Hepatocyte (in vitro differentiated cells): ENCODE results near the gene SLC16A2. TPM values are rescaled to one million over a fixed set of nuclear protein-coding genes. Genes with fewer than 3 reads are reported as not detected.

Source experiments
- DNase-seq: peaks from one replicate; pipeline ENCODE4 v3.0.0-alpha.2; 2016; ENCODE audit warnings: low spot score
- H2AFZ ChIP-seq: fragments of 200-600 bp; sonication (generic); 2 replicates; pipeline ENCODE4 v1.6.0; 2016; ENCODE audit warnings: antibody characterized with exemption, mild to moderate bottlenecking
- H3K27ac ChIP-seq: fragments of 200-600 bp; sonication (generic); 2 replicates; pipeline ENCODE4 v1.5.1; 2016; ENCODE audit warnings: mild to moderate bottlenecking
- H3K27me3 ChIP-seq: fragments of 200-600 bp; sonication (generic); 2 replicates; pipeline ENCODE4 v1.6.1; 2016
- H3K36me3 ChIP-seq: fragments of 200-600 bp; sonication (generic); replicated peaks from 2 replicates; pipeline ENCODE4 v1.5.1; 2016; ENCODE audit warnings: low read depth; ENCODE audit not compliant: insufficient read depth
- H3K4me1 ChIP-seq: fragments of 200-600 bp; sonication (generic); 2 replicates; pipeline ENCODE4 v1.5.1; 2016; ENCODE audit warnings: mild to moderate bottlenecking, moderate library complexity; ENCODE audit not compliant: insufficient read depth
- H3K4me2 ChIP-seq: fragments of 200-600 bp; sonication (generic); 2 replicates; pipeline ENCODE4 v1.6.0; 2016
- H3K4me3 ChIP-seq: fragments of 200-600 bp; sonication (generic); 2 replicates; pipeline ENCODE4 v1.5.1; 2016; ENCODE audit warnings: mild to moderate bottlenecking
- H3K79me2 ChIP-seq: fragments of 200-600 bp; sonication (generic); 2 replicates; pipeline ENCODE4 v1.6.0; 2017; ENCODE audit warnings: mild to moderate bottlenecking
- H3K9me2 ChIP-seq: fragments of 200-600 bp; sonication (generic); replicated peaks from 2 replicates; pipeline ENCODE4 v1.6.0; 2017; ENCODE audit warnings: mild to moderate bottlenecking; ENCODE audit not compliant: insufficient read depth
- H3K9me3 ChIP-seq: fragments of 200-600 bp; sonication (generic); 2 replicates; pipeline ENCODE4 v1.5.1; 2016; ENCODE audit warnings: low read depth, mild to moderate bottlenecking
- H4K20me1 ChIP-seq: fragments of 200-600 bp; sonication (generic); 2 replicates; pipeline ENCODE4 v1.6.0; 2016; ENCODE audit warnings: mild to moderate bottlenecking; ENCODE audit not compliant: insufficient read depth, poor library complexity, severe bottlenecking
- CTCF ChIP-seq: fragments of 200-600 bp; sonication (generic); IDR thresholded peaks from 2 replicates; pipeline ENCODE4 v1.5.1; 2016; ENCODE audit warnings: antibody characterized with exemption, mild to moderate bottlenecking; ENCODE audit not compliant: poor library complexity
- EZH2 ChIP-seq: fragments of 200-600 bp; sonication (generic); IDR thresholded peaks from 2 replicates; pipeline ENCODE4 v1.6.1; 2016; ENCODE audit warnings: antibody characterized with exemption, mild to moderate bottlenecking, borderline replicate concordance
- EZH2phosphoT487 ChIP-seq: fragments of 200-600 bp; sonication (generic); IDR thresholded peaks from one replicate; pipeline ENCODE4 v1.6.1; 2018; ENCODE audit warnings: antibody characterized with exemption, mild to moderate bottlenecking, low read depth, moderate library complexity; ENCODE audit not compliant: unreplicated experiment, severe bottlenecking
- WGBS: methylation state at CpG from one replicate; pipeline ENCODE4 v1.1.6; 2016; ENCODE audit warnings: low lambda C conversion rate; ENCODE audit errors: missing lambda C conversion rate; 5-methylcytosine and 5-hydroxymethylcytosine counted together
- polyA plus RNA-seq: library from polyadenylated mRNA; unstranded; fragments of >200 nt; fragmentation: Nextera tagmentation; extraction: Ambion mirVana; gene quantifications from 2 replicates; pipeline ENCODE4 v1.2.1, GENCODE V29; 2016
- total RNA-seq: library from RNA; depleted of rRNA; stranded (reverse); fragments of >200 nt; gene quantifications from 2 replicates; pipeline ENCODE4 v1.2.3, GENCODE V29; 2014

Gene SLC16A2
- 11.2 and 13.8 TPM in 2 replicates for total RNA-seq
- polyA plus RNA-seq = 7.7 and 8.1 TPM in 2 replicates

- TF ChIP-seq CTCF (no peak), EZH2phosphoT487 (no peak), EZH2 (no peak)
- H3K9me2 ChIP-seq = no peaks in the 10 kb centered on the region
- H3K4me3 ChIP-seq = peak within 1 kb of the TSS; percentile 52
- peak; percentile 81 for DNase-seq
- peak within 1 kb of the TSS; percentile 95 for H3K4me2 ChIP-seq
- H3K36me3 ChIP-seq = no peaks in the 10 kb centered on the region
- H3K9me3 ChIP-seq = no peaks in the 10 kb centered on the region
- WGBS = 45% methylated on average over 16 of the region's 33 CpGs
- peaks cover 7% of the 10 kb centered on the region for H3K79me2 ChIP-seq
- no peaks in the 10 kb centered on the region for H3K27me3 ChIP-seq
- no peaks in the 10 kb centered on the region for H4K20me1 ChIP-seq
- H3K27ac ChIP-seq = peak within 1 kb of the TSS; percentile 97
- H3K4me1 ChIP-seq = no peaks in the 10 kb centered on the region
- H2AFZ ChIP-seq = peak within 1 kb of the TSS; percentile 76
Measured at GRCh38 chrX:74421036-74421739, at the start of gene SLC16A2. SLC16A2 (plus strand) TSS chrX:74421493; CDS start chrX:74421638, 145 bp downstream.

GRCh38 chrX:74372272-74372671, 49.0 kb upstream of the SLC16A2 start:
- H3K79me2 ChIP-seq = no peaks in the 10 kb centered on the region
- no peaks in the 10 kb centered on the region for H3K36me3 ChIP-seq
- TF ChIP-seq CTCF (no peak), EZH2 (no peak), EZH2phosphoT487 (no peak)
- H2AFZ ChIP-seq = no peak overlapping the region
- H3K9me3 ChIP-seq = no peaks in the 10 kb centered on the region
- H3K27ac ChIP-seq = no peak overlapping the region
- no peak overlapping the region for H3K4me2 ChIP-seq
- no peaks in the 10 kb centered on the region for H3K4me1 ChIP-seq
- H3K4me3 ChIP-seq = no peak overlapping the region
- no peak for DNase-seq
- H4K20me1 ChIP-seq = no peaks in the 10 kb centered on the region
- no peaks in the 10 kb centered on the region for H3K9me2 ChIP-seq
- no peaks in the 10 kb centered on the region for H3K27me3 ChIP-seq

GRCh38 chrX:74377282-74377681, 44.0 kb upstream of the SLC16A2 start:
- WGBS = 38% methylated on average over 1 of the region's 1 CpG
- Histone ChIP-seq H2AFZ (no peak overlapping the region), H3K4me2 (no peak overlapping the region), H3K4me1 (no peaks in the 10 kb centered on the region), H3K27me3 (no peaks in the 10 kb centered on the region), H3K79me2 (no peaks in the 10 kb centered on the region), H3K4me3 (no peak overlapping the region), H3K9me2 (no peaks in the 10 kb centered on the region), H3K9me3 (no peaks in the 10 kb centered on the region), H3K36me3 (no peaks in the 10 kb centered on the region), H4K20me1 (no peaks in the 10 kb centered on the region), H3K27ac (no peak overlapping the region)
- DNase-seq = no peak
- no peak for TF ChIP-seq EZH2
- TF ChIP-seq EZH2phosphoT487 = no peak
- no peak for TF ChIP-seq CTCF
